NOMO-1 treated with dmso at 0.1 percent for 144 hours (cell line): ENCODE results near the gene ABCA6.
"Not testable (repeated sequence)": the region's sequence is repeated elsewhere in the genome, so short reads cannot be mapped to it uniquely, and the experiment has no call there.

ENCODE experiments used
- DNase-seq: peaks from one replicate; lab custom pipeline; 2025; ENCODE audit not compliant: unreplicated experiment; lab: John Stamatoyannopoulos, UW

Gene ABCA6, protein sequence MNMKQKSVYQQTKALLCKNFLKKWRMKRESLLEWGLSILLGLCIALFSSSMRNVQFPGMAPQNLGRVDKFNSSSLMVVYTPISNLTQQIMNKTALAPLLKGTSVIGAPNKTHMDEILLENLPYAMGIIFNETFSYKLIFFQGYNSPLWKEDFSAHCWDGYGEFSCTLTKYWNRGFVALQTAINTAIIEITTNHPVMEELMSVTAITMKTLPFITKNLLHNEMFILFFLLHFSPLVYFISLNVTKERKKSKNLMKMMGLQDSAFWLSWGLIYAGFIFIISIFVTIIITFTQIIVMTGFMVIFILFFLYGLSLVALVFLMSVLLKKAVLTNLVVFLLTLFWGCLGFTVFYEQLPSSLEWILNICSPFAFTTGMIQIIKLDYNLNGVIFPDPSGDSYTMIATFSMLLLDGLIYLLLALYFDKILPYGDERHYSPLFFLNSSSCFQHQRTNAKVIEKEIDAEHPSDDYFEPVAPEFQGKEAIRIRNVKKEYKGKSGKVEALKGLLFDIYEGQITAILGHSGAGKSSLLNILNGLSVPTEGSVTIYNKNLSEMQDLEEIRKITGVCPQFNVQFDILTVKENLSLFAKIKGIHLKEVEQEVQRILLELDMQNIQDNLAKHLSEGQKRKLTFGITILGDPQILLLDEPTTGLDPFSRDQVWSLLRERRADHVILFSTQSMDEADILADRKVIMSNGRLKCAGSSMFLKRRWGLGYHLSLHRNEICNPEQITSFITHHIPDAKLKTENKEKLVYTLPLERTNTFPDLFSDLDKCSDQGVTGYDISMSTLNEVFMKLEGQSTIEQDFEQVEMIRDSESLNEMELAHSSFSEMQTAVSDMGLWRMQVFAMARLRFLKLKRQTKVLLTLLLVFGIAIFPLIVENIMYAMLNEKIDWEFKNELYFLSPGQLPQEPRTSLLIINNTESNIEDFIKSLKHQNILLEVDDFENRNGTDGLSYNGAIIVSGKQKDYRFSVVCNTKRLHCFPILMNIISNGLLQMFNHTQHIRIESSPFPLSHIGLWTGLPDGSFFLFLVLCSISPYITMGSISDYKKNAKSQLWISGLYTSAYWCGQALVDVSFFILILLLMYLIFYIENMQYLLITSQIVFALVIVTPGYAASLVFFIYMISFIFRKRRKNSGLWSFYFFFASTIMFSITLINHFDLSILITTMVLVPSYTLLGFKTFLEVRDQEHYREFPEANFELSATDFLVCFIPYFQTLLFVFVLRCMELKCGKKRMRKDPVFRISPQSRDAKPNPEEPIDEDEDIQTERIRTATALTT (N-terminal part only)

GRCh38 chr17:69141431-69142174 is at the start of gene ABCA6:
Gene ABCA6, minus strand, starts transcription at chr17:69141895. Its CDS starts 1,192 bp downstream, at chr17:69140703.
- no peak for DNase-seq

DNA sequence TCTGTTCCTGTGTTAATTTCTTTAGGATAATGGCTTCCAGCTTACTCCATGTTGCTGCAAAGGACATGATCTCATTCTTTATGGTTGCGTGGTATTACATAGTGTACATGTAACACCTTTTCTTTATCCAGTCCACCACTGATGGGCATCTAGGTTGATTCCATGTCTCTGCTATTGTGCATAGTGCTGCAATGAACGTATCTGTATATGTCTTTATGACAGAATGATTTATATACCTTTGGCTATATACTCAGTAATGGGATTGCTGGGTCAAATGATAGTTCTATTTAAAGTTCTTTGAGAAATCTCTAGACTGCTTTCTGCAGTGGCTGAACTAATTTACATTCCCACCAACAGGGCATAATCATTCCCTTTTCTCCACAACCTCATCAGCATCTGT is 47.1 kb upstream of the ABCA6 start:
- DNase-seq: no peak

DNA sequence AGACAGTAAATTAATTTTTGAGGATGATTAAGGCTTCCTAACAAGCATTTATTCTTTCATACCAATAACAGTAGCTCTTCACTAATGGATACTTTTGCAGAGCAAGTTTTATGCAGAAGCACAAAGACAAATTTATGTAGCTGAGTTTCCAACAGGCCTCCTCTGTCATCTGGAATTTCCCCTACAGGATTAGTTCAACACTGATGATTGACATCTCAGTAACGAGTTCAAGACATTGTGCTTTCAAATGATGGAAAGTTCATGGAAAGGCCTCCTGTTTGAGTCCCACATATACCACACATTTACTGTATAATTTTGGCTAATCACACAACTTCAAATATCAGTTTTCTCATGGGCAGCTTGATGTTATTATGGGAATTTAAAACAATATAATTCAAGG is 46.4 kb upstream of the ABCA6 start:
- DNase-seq: no peak

DNA sequence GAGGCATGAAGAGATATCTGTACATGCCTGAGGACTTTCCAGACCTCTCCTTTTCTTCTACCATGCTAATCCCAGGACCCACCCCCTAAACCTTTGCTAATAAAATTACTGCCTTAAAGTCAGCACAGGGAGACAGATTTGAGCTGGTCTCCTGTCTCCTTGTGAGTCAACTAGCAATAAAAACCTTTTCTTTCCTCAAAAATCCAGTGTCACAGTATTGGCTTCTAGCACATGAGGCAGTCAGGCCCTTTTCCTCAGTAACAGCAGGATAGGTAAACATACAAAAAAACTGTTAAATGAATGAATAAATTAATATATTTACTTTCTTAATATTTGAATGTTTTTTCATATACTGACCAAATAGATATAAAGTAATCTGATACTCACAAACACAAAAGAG is 45.6 kb upstream of the ABCA6 start:
- no peak for DNase-seq

- no peak for DNase-seq
Measured at GRCh38 chr17:69179227-69179952, 37.7 kb upstream of the ABCA6 start.

DNA sequence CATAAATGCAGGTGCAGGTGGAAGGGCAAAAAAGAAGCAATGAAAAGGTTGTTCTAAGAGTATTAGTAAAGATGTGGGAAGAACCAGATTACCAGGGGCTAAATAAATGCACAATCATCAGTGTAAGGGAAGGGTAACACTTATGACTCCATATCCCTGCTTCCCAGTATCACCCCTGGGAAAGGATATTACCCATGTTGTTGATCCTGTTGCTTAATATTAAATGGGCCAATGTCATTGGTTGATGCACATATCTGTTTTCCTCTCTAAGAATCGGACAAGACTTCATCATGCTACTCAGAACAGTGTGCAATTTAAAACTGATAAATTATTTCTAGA is 34.7 kb upstream of the ABCA6 start:
- DNase-seq: no peak

GRCh38 chr17:69175625-69176456 is 34.1 kb upstream of the ABCA6 start:
- no peak for DNase-seq

- DNase-seq: no peak
Measured at GRCh38 chr17:69175262-69175624, 33.5 kb upstream of the ABCA6 start.

DNA sequence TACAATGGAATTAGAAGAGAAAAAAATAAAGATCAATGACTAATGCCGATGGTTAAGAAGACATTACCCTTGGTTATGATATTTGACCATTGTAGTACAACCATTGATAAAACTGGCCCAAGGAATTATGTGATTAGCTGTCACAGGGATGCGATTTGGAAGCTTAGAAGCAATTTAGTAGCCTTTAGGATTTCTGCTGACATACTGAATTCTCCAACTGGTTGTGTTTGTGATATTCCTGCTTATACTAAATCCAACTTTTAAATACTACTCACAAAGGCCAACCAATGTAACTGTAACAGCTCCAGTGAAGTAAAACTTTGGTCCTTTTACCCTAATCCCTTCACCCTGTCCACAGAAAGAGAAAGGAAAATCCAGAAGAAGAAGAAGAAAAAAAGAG is 31.4 kb upstream of the ABCA6 start:
- DNase-seq: no peak

DNA sequence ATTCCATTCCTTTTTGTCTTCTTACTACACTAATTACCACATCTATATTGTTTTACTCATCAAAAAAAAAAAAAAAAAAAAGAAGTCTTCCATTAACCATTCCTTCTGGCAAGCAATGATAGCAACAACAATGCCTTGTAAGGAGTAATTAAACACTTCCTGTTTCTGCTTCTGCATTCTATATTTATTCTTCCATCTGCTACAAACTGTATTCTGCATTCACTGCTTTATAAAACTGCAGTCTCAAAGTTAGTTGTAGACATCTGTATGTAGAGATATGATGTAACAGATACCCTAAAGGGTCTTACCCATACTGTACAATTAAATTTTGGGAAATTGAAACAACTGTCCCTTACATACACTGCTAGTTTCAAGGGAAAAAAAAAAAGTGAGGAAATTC is 28.7 kb upstream of the ABCA6 start:
- DNase-seq: peak; percentile 52

DNA sequence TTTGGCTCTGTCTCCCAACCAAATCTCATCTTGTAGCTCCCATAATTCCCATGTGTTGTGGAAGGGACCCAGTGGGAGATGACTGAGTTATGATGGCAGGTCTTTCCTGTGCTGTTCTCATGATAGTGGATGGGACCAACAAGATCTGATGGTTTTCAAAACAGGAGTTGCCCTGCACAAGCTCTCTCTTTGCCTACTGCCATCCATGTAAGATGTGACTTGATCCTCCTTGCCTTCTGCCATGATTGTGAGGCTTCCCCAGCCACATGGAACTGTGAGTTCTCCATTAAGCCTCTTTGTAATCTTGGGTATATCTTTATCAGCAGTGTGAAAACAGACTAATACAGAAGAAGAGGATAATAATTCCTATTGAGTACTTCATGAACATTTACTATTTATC is 26.9 kb upstream of the ABCA6 start:
- not testable (repeated sequence) for DNase-seq

DNA sequence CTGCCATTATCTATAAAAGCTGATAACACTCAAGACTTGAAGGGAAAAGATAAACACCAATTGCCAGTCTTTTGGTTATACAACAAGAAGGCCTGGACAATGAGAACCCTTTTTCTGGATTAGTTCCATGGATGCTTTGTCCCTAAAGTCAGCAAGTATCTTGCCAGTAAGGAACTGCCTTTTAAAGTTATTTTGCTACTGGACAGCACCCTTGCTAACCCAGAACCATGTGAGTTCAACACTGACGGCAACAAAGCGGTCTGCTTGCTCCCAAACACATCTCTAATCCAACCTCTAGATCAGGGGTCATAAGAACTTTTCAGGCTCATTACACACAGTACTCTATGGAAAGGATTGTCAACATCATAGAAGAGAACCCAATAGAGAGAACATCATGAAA is 25.3 kb upstream of the ABCA6 start:
- DNase-seq: no peak

DNA sequence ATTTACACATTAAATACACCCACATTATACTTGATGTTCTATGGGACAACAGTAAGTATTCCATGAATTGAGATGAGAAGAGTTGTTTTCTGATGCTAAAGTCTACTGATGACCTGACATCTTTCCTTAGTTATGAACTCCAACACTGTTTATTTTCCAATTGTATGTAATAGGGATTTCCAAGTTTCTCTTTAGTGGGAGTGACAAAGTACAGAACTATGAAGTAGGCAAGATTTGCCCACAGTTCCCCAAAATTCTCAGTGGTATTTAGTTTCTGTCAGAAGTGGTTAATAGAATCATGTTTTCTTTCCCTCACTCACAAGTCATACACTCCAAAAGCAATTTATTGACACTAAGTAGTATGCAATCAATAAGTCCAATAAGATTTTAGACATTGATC is 22.5 kb upstream of the ABCA6 start:
- DNase-seq: no peak

GRCh38 chr17:69159418-69159817 is 17.7 kb upstream of the ABCA6 start:
- no peak for DNase-seq

GRCh38 chr17:69154267-69154666 is 12.6 kb upstream of the ABCA6 start:
- no peak for DNase-seq

DNA sequence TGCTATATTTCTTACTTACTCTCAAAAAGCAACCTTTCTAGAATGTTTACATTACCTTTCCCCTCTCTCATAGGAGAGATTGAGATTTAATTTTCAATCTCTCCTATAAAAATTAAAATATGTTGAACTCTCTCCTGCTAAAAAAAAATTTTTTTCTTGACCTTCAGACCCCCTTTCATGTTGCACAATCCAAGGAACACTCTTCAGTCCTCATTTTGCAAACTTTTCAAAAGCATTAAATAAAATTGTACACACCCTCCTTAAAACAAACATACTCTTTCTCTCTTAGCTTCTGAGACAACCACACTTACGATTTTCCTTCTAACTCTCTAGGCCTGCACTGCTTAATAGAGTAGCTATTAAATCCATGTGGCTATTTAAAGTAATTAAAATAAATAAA is 8.6 kb upstream of the ABCA6 start:
- no peak for DNase-seq

- DNase-seq: no peak
Measured at GRCh38 chr17:69147460-69147859, 5.8 kb upstream of the ABCA6 start.

GRCh38 chr17:69144331-69145255 is 2.9 kb upstream of the ABCA6 start:
- no peak for DNase-seq
